H1 (cell line): Measurements from ENCODE around the gene SLC43A3.

Experiments used
- CHD2 ChIP-seq: IDR thresholded peaks from 2 replicates; pipeline ENCODE4 v1.6.1; 2012; ENCODE audit warnings: low read length, improper control_type of control experiment
- EZH2 ChIP-seq: fragments of 200-600 bp; sonication (generic); IDR thresholded peaks from 2 replicates; pipeline ENCODE4 v1.7.1; 2012; ENCODE audit warnings: low read depth, mild to moderate bottlenecking, moderate library complexity, low read length, inconsistent platforms; ENCODE audit not compliant: severe bottlenecking
- JUN ChIP-seq: IDR thresholded peaks from 2 replicates; pipeline ENCODE4 v1.6.1; 2011; ENCODE audit warnings: low read depth, mild to moderate bottlenecking, improper control_type of control experiment, low read length
- JUND ChIP-seq: IDR thresholded peaks from 2 replicates; pipeline ENCODE4 v1.6.1; 2011; ENCODE audit warnings: mild to moderate bottlenecking, improper control_type of control experiment, low read length
- PHF8 ChIP-seq: fragments of 200-600 bp; sonication (generic); conservative IDR thresholded peaks from 2 replicates; pipeline ENCODE4 v1.7.1; 2012; ENCODE audit warnings: low read depth, mild to moderate bottlenecking, inconsistent platforms, low read length, moderate library complexity
- POLR2A ChIP-seq, 2 experiments: IDR thresholded peaks; 1 replicate in 1 of 2; 2 replicates in 1 of 2; pipeline ENCODE4 v1.6.1; 2011; ENCODE audit warnings: low read depth in 2 of 2, low read length in 2 of 2, mild to moderate bottlenecking in 2 of 2; ENCODE audit errors: control extremely low read depth in 1 of 2
- POLR2AphosphoS5 ChIP-seq: IDR thresholded peaks from 2 replicates; pipeline ENCODE4 v1.6.1; 2011; ENCODE audit warnings: low read depth, low read length
- POU5F1 ChIP-seq: IDR thresholded peaks from 2 replicates; pipeline ENCODE4 v1.6.1; 2011; ENCODE audit warnings: low read depth, mild to moderate bottlenecking, low read length, moderate library complexity
- RAD21 ChIP-seq, 2 experiments: IDR thresholded peaks in 1 of 2; conservative IDR thresholded peaks in 1 of 2; 2 replicates each; pipeline ENCODE4 v1.6.1; 2011; ENCODE audit warnings: low read depth in 2 of 2, low read length in 2 of 2, improper control_type of control experiment in 1 of 2, inconsistent platforms in 1 of 2, mild to moderate bottlenecking in 1 of 2, moderate library complexity in 1 of 2
- SP2 ChIP-seq: IDR thresholded peaks from 2 replicates; pipeline ENCODE4 v1.6.1; 2012; ENCODE audit warnings: mild to moderate bottlenecking, low read length, inconsistent platforms
- SRF ChIP-seq: IDR thresholded peaks from 2 replicates; pipeline ENCODE4 v1.6.1; 2011; ENCODE audit warnings: mild to moderate bottlenecking, low read depth, low read length, moderate library complexity
- TEAD4 ChIP-seq: IDR thresholded peaks from 2 replicates; pipeline ENCODE4 v1.6.1; 2012; ENCODE audit warnings: low read depth, low read length, inconsistent platforms, mixed read lengths
- TF ChIP-seq, protein P1 (sequence below), 3 experiments: IDR thresholded peaks; 1 replicate in 2 of 3; 2 replicates in 1 of 3; pipeline versions ENCODE4 v1.5.1 to v1.6.1; 2011; ENCODE audit warnings: low read length in 3 of 3, mild to moderate bottlenecking in 3 of 3, inconsistent platforms in 2 of 3, low read depth in 1 of 3, moderate library complexity in 1 of 3; ENCODE audit not compliant: insufficient read depth in 1 of 3; ENCODE audit errors: control extremely low read depth in 1 of 3

GRCh38 chr11:57405271-57405860, 21.6 kb downstream of the SLC43A3 start:
- TF ChIP-seq SRF (no peak), POLR2A (IDR thresholded peaks at IDR 0.05; ENCODE audit: control extremely low read depth in 1 of 2, low read depth in 2 of 2, low read length in 2 of 2) (no peak), CHD2 (no peak), POU5F1 (no peak), TEAD4 (no peak), PHF8 (no peak), JUN (no peak), POLR2AphosphoS5 (no peak), SP2 (no peak), JUND (no peak), EZH2 (no peak), RAD21 (IDR thresholded peaks at IDR 0.05 in 1 of 2, conservative IDR thresholded peaks at IDR 0.05 in 1 of 2; ENCODE audit: low read depth in 2 of 2, low read length in 2 of 2) (no peak)
- TF ChIP-seq, protein P1, sequence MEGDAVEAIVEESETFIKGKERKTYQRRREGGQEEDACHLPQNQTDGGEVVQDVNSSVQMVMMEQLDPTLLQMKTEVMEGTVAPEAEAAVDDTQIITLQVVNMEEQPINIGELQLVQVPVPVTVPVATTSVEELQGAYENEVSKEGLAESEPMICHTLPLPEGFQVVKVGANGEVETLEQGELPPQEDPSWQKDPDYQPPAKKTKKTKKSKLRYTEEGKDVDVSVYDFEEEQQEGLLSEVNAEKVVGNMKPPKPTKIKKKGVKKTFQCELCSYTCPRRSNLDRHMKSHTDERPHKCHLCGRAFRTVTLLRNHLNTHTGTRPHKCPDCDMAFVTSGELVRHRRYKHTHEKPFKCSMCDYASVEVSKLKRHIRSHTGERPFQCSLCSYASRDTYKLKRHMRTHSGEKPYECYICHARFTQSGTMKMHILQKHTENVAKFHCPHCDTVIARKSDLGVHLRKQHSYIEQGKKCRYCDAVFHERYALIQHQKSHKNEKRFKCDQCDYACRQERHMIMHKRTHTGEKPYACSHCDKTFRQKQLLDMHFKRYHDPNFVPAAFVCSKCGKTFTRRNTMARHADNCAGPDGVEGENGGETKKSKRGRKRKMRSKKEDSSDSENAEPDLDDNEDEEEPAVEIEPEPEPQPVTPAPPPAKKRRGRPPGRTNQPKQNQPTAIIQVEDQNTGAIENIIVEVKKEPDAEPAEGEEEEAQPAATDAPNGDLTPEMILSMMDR (IDR thresholded peaks at IDR 0.05; ENCODE audit: control extremely low read depth in 1 of 3, insufficient read depth in 1 of 3, low read depth in 1 of 3, low read length in 3 of 3): no peak
